A673 (cell line): ENCODE data around the gene SCGB3A1. TPM values are rescaled to one million over a fixed set of nuclear protein-coding genes. Genes with fewer than 3 reads are reported as not detected.

Experiments
- BruUV-seq: library from RNA; stranded (reverse); fragments of 400-500 nt; replicated peaks from 2 replicates; lab custom pipeline; 2021; lab: Mats Ljungman, UMichigan
- CTCF ChIA-PET: fragments of 300-600 bp; sonication (Branson Sonifier 250); formaldehyde crosslinking; loops from one replicate; lab custom pipeline; 2022; ENCODE audit warnings: antibody characterized with exemption; lab: Charles Lee
- POLR2A ChIA-PET: fragments of 300-600 bp; sonication (Branson Sonifier 250); formaldehyde crosslinking; loops from one replicate; lab custom pipeline; 2022; ENCODE audit warnings: antibody characterized with exemption; ENCODE audit not compliant: low non-redundant PET; lab: Charles Lee
- DNase-seq: peaks from one replicate; pipeline ENCODE4 v3.0.0-alpha.2; 2015; ENCODE audit warnings: low spot score
- H3K27ac ChIP-seq: fragments of 200-600 bp; sonication (generic); 2 replicates; pipeline ENCODE4 v1.5.1; 2016; ENCODE audit warnings: mixed run types, low read depth, mild to moderate bottlenecking, mixed read lengths, antibody characterized with exemption, low read length; ENCODE audit not compliant: poor library complexity, severe bottlenecking
- H3K27me3 ChIP-seq: fragments of 200-600 bp; sonication (generic); replicated peaks from 2 replicates; pipeline ENCODE4 v1.6.1; 2017; ENCODE audit warnings: mixed run types, low read depth, mild to moderate bottlenecking, mixed read lengths, antibody characterized with exemption, low read length; ENCODE audit not compliant: insufficient read depth, poor library complexity
- H3K36me3 ChIP-seq: fragments of 200-600 bp; sonication (generic); 2 replicates; pipeline ENCODE4 v1.6.1; 2016; ENCODE audit warnings: mixed run types, mild to moderate bottlenecking, mixed read lengths, antibody characterized with exemption, low read length; ENCODE audit not compliant: insufficient read depth, poor library complexity, severe bottlenecking
- H3K4me1 ChIP-seq: fragments of 200-600 bp; sonication (generic); 2 replicates; pipeline ENCODE4 v1.6.1; 2017; ENCODE audit warnings: mixed run types, mild to moderate bottlenecking, mixed read lengths, antibody characterized with exemption, low read length; ENCODE audit not compliant: insufficient read depth, poor library complexity, severe bottlenecking
- H3K4me3 ChIP-seq: fragments of 200-600 bp; sonication (generic); 2 replicates; pipeline ENCODE4 v1.5.1; 2016; ENCODE audit warnings: low read depth, mixed run types, mild to moderate bottlenecking, mixed read lengths, low read length; ENCODE audit not compliant: poor library complexity, severe bottlenecking
- H3K9me3 ChIP-seq: fragments of 200-600 bp; sonication (generic); 2 replicates; pipeline ENCODE4 v1.6.1; 2016; ENCODE audit warnings: mixed run types, low read depth, mild to moderate bottlenecking, mixed read lengths, antibody characterized with exemption, low read length; ENCODE audit not compliant: poor library complexity, severe bottlenecking
- CTCF ChIP-seq: fragments of 300-800, 200-600 bp; sonication (generic); conservative IDR thresholded peaks from 2 replicates; pipeline ENCODE4 v1.5.1; 2017; ENCODE audit warnings: low read depth, mild to moderate bottlenecking, antibody characterized with exemption, low read length, moderate library complexity, mixed read lengths
- EZH2 ChIP-seq: fragments of 200-600 bp; sonication (generic); IDR thresholded peaks from 2 replicates; pipeline ENCODE4 v1.6.1; 2017; ENCODE audit warnings: borderline replicate concordance, low read depth, mild to moderate bottlenecking, mixed read lengths, antibody characterized with exemption, low read length; ENCODE audit not compliant: poor library complexity, severe bottlenecking
- intact Hi-C: fragments of 100-400 bp; cut with micrococcal nuclease; formaldehyde crosslinking; loops from one replicate; pipeline ENCODE4 v1.10.0; 2022; ENCODE audit not compliant: unreplicated experiment
- total RNA-seq: library from RNA; stranded (reverse); gene quantifications from 2 replicates; pipeline ENCODE4 v1.2.3, GENCODE V29; 2021

SCGB3A1 gene
- total RNA-seq, 1 experiment from 2014 or later, result not detected

DNA sequence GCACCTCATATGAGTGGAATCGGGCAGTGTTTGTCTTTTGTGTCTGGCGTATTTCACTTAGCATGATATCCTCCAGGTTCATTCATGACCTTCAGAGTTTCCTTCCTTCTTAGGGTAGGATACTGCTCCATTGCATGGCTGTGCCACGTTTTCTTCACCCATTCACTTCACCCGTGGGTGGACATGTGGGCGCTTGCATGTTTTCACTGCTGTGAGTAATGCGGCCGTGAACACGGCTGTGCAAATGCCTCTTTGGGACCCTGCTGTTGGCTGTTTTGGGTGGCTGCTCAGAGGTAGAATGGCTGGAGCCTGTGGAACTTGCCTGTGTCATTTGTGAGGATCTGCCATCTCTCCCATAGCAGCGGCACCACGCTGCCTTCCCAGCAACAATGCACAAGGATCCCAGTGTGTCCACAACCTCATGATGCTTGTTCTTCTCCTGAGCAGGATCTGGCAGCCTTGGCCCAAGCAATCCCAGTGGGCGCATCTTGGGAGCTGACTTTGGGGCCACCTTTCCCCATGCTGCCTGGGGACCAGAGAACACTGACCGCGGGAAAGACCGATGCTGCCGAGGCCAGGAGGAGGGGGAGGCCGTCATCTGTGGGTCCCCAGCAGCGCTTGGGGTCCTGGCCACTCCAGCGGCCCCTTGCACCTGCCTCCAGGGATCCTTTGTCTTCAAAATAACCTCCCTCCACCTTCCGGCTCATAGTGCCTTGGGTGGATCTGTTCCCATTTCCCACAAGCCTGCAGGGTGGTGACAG lies 2.3 kb upstream of the SCGB3A1 start:
- Histone ChIP-seq H3K36me3 (no peaks in the 10 kb centered on the region), H3K9me3 (no peaks in the 10 kb centered on the region), H3K27me3 (peaks cover 36% of the 10 kb centered on the region), H3K4me3 (no peak overlapping the region), H3K27ac (no peak overlapping the region), H3K4me1 (no peaks in the 10 kb centered on the region)
- ChIA-PET POLR2A (no interaction called here), CTCF (no interaction called here)
- no TSS peak for BruUV-seq
- intact Hi-C loops, result no loop called here
- DNase-seq, result no peak
- no peak for TF ChIP-seq CTCF
- no peak for TF ChIP-seq EZH2

- H3K4me1 ChIP-seq, result no peaks in the 10 kb centered on the region
- no peaks in the 10 kb centered on the region for H3K36me3 ChIP-seq
- no TSS peak for BruUV-seq
- no peak overlapping the region for H3K27ac ChIP-seq
- CTCF ChIA-PET, result no interaction called here
- no peaks in the 10 kb centered on the region for H3K9me3 ChIP-seq
- TF ChIP-seq EZH2 (no peak), CTCF (no peak)
- H3K4me3 ChIP-seq, result no peak overlapping the region
- peaks cover 42% of the 10 kb centered on the region for H3K27me3 ChIP-seq
- DNase-seq, result no peak
- POLR2A ChIA-PET, result no interaction called here
- intact Hi-C loops, result no loop called here
These were observed 877 bp upstream of the SCGB3A1 start for GRCh38 chr5:180592176-180592575.

DNA sequence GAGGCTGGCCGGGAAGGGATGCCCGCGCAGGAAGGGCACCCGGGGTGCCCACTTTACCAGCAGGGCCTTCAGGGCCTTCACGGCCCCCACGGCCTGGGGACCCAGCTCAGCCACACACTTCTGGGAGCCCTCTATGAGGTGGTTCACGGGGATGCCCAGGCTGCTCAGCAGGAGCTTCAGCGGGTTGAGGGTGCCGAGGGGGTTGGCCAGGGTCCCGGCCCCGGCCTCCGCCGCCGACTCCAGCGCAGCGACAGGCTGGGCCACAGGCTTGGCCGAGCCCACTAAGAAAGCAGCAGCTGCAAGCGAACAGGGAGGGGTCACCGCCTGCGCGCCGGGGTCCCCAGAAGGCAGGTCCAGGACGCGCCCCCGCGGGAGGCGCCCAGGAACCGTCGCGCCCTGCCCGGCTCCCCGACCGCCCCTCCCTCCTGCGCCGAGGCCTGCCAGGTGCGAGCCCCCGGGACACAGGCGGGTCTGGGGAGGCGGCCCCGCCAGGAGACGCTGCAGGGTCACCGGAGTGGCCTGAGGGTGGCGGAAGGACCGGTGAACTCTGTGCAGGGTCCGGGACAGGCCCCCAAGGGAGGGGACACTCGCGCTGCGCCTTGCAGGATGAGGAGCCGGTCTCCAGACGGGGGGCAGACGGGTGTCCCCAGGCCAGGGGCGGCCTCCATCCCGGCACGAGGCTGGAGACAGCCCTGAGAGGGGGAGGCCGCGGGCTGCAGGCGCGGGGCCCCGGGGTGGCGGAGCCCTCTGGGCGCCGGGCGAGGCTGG lies 572 bp downstream of the SCGB3A1 start:
- no peaks in the 10 kb centered on the region for H3K4me1 ChIP-seq
- DNase-seq, result no peak
- no TSS peak for BruUV-seq
- CTCF ChIA-PET, result no interaction called here
- intact Hi-C loops, result no loop called here
- POLR2A ChIA-PET, result no interaction called here
- peaks cover 42% of the 10 kb centered on the region for H3K27me3 ChIP-seq
- no peak overlapping the region for H3K27ac ChIP-seq
- TF ChIP-seq CTCF, result no peak
- TF ChIP-seq EZH2, result peak; percentile 65
- H3K4me3 ChIP-seq, result peak overlapping the region; percentile 31
- no peaks in the 10 kb centered on the region for H3K36me3 ChIP-seq
- no peaks in the 10 kb centered on the region for H3K9me3 ChIP-seq
